IPS DF 4.7 (cell line): ENCODE data around the gene NINJ1.
"Not testable (repeated sequence)": the region's sequence is repeated elsewhere in the genome, so short reads cannot be mapped to it uniquely, and the experiment has no call there.

Experiments used
- DNase-seq: peaks from one replicate; pipeline ENCODE4 v3.0.0-alpha.2; 2013; ENCODE audit warnings: low spot score; ENCODE audit errors: extremely low read depth

Gene NINJ1

DNA sequence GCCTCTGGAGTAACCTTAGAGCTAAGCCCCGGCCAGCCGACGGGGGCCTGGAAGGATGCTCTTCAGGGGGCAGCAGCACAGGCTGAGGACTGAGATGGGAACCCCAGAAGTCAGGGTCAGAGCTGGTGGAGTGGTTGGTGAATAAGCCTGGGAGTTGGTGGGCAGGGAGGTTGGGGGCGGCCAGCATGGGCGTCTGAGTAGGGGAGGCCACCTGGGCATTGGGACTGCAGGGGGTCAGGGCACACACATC, 14.4 kb downstream of the NINJ1 start:
- DNase-seq, result no peak

DNA sequence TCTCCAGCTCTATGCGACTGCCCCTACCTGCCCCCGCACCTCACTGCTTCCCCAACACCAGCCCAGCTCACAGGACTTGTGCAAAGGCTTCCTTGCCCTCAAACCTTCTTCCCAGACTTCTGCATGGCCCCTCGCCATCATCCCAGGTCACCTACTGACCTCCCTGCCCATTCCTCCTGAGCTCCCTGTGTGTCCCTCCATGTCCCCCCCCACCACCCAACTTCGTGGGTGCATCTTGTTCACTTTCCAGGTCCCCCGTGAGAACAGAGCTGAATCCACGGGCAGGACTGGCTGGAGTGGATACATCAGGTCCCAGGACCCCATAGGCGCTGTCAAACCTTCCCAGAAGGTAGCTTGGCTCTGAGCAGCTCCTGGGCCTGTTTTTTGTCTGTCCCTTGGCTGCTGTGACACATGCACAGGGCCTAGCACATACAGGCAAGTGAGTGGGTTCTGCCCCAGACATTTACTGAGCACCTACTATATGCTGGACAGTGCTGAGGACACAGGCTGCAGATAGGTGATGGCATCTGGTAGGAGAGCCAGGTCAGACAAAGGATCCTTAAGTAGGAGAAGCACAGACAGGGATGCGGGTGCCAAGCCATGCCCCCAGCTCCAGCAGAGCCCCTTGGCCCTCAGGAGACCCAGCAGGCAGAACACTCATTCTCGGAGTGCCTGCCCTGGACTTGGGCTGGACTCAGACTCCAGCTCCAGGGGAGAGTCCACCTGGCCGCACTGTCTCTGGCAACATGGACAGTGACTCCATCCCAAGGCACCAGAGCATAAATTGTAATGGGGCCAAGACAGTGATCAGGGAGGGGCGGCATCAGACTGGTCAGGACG, 15.0 kb downstream of the NINJ1 start:
- no peak for DNase-seq

DNA sequence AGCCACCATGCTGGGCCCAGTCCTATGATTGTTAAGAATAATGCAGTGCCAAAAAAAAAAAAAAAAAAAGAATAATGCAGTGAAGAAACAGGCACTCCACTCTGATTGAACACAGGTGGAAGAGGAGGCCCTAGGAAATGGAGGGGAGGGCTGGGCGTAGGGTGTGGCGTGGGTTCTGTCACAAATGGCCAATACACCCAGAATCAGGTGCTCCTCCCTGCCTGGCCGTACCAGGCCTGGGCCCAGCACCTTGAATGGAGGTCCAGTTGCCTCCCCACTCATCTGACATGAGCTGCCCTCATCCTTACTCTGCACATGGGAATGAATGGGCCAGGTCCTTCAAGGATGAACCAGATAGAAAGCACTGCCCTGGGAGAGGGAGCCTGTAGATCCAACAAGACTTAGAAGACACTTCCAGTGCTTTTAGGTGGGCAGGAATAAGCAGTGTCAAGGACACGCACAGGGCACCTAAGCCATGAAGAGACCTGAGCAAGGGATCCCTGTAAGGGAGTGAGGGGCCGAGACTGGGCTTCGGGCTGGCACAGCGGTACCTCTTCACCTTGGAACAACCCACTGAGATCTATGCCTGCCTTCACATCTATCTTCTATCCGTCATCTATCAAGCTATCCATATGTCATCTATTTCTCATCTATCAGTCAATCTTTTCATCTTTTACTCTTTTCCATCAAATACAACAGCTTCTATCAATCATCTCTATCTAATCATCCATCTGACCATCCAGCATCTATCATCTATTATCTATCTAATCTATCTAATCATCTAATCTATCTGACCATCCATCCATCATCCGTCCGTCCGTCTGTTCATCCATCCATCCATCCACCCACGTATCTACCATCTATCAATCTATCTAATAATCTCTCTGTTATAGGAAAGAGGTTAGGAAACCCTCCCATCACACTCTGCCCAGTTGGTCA, 15.9 kb downstream of the NINJ1 start:
- no peak for DNase-seq

DNA sequence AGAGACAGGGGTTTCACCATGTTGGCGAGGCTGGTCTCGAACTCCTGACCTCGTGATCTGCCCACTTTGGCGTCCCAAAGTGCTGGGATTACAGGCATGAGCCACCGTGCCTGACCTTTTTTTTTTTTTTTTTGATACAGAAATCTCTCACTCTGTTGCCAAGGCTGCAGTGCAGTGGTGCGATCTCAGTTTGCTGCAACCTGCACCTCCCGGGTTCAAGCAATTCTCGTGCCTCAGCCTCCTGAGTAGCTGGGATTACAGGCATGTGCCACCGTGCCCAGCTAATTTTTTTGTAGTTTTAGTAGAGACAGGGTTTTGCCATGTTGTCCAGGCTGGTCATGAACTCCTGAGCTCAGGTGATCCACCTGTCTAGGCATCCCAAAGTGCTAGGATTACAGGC, 16.5 kb downstream of the NINJ1 start:
- not testable (repeated sequence) for DNase-seq

DNA sequence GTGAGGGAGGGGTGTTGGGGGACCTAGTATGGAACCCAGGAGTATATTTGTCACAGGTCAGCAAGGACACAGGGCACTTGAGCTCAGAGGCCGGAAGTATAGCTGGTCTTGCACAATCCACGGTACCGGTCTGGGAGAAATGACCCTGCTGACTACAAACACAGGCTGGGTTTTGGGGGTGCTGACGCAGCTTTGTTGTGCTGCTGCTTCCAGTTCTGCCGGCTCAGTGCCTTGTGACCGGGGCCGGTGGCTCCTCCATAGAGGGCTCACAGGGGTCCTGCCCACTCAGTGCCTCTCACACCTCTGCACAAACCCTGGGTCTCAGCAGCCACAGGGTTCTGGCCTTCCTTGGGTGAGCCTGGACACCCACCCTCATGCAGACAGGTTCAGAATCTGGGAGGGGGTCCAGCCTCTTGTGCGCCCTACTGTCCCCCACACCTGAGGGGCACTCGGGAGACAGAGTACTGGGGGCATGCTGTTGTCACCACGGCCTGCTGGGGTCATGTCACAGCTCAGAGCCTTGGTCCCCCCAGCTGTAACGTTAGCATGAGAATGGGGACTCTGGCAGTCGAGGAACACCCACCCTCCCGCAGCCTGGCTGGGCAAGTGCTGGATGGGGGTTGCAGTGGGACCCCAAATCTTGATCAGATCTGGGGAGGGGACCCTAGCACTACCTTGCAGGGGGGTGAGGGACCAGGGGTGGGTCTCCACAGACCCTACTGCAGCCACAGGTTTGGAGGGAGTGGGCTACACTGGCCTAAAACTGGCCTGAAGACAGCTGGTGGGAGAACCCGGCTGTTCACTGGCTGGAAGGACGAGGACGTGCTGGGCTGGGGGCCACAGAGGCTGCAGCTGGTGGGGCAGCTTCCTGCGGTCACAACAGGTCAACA, 17.7 kb downstream of the NINJ1 start:
- DNase-seq, result no peak

DNA sequence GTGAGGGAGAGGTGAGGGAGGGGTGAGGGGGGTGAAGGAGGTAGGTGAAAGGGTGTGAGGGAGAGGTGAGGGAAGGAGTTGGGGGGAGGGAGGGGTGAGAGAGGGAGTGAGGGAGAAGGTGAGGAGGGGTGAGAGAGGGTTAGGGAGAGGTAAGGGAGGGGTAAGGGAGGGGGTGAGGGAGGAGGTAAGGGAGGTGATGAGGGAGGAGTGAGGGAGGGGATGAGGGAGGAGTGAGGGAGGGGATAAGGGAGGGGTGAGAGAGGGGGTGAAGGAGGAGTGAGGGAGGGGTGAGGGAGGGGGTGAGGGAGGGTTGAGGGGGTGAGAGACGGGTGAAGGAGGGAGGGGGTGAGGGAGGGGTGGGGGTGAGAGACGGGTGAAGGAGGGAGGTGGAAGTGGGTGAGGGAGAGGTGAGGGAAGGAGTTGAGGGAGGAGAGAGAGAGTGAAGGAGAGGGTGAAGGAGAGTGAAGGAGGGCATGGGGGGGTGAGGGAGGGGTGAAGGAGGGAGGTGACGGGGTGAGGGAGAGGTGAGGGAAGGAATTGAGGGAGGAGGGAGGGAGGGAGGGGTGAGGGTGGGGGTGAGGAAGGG, 18.5 kb downstream of the NINJ1 start:
- no peak for DNase-seq

DNA sequence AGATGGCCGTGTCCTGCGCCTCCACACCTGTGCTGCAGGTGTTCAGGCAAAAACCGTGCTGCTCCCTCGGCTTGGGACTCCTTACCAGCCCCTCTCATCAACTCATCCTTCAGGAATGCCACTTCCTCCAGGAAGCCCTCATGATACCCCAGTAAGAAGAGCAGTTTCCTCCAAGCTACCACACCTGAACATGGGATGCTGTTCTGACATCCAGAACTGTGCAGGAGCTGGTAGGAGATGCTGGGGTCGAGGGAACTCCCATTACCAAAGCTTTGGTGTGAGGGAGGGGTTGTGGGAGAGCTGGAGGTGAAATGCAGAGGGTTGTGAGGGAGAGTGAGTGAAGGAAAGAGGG, 19.1 kb downstream of the NINJ1 start:
- no peak for DNase-seq

DNA sequence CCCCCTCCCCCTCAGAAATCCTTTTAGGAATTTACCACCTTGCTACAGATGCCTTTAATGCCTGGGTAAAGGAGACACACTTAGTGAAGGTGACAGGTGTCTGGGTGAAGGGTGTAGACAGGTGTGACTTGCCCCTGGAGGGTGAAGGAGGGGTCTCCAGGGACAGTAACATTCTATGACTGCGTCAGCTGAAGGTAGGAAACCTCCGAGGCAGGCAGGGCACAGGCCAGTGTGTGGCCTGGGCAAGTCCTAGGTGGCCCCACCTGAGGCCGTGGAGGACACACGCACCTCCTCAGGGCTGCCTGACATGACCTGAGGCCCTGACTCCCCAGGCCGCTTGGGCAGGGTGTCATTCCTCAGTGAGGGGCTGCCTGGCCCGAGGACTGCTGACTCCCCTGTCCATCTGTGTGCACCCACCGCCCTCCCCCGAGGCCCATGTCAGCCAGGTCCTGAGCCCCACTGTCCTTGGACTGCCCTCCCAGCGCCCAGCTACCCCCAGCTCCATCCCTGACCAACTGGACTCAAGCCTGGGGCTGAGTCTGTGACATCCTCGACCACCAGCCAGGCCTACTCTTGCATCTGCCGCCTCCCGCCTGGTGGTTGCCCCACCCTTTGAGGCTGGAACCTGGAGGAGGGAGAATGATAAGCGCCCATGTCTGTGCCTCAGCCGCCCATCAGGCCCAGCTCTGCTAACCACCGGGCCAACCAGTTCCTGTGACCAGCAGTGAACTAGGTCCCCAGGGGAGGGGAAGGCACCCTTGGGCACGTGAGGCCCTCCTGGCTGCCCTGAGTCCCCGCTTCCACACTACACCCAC, 19.7 kb downstream of the NINJ1 start:
- no peak for DNase-seq

DNA sequence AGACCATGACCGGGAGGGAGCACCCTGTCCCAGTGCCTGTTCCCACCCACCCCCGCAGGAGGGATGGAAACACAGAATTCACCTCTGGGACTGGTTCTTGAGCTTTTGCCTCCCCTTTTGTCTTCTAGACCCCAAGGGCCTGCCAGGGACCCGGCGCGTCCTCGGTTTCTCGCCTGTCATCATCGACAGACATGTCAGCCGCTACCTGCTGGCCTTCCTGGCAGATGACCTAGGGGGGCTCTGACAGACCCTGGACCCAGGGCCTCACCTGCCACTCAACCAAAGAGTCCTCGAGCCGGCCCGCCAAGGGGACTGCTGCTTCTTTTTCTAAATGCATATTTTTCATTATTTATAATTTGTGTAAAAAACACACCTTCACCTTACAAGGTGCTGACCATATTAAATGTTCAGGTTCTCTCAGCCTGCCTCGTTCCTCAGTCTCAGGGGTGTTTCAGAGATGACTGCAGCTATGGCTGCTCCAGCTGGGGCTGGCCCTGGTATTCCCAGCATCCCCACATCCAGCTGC, 21.1 kb downstream of the NINJ1 start:
- DNase-seq, result no peak

DNA sequence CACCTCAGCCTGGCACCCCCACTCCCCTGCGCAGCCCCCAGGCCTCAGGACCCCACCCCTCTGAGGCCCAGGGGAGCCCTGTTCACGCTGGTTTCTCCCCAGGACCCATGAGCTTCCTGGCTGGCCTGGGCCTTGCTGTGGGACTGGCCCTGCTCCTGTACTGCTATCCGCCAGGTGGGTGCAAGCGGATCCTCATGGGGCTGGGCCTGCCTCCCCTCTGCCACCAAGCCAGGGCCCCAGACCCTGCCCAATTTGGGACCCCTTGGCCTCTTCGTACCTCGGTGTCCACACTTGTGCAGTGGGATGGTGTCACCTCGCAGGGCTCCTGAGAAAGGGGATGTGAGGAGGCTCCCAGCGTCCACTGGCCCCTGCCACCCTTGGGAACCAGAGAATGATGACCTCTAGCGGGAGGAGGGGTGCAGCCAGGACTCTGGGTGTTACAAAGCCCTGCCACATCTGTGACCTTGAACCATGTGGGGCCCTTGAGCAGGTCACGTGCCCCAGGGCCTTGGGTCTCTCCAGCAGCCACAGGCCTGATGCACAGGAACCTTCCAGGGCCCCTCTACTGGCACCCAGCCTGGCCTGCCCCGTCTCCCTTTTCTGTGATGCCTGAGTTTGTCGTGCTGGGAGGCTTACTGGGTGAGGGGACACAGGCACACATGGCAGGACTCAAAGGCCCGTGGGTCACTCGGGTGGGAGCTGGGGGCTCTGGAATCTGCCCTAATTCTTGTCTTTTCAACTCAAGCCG, 21.8 kb downstream of the NINJ1 start:
- DNase-seq, result no peak

DNA sequence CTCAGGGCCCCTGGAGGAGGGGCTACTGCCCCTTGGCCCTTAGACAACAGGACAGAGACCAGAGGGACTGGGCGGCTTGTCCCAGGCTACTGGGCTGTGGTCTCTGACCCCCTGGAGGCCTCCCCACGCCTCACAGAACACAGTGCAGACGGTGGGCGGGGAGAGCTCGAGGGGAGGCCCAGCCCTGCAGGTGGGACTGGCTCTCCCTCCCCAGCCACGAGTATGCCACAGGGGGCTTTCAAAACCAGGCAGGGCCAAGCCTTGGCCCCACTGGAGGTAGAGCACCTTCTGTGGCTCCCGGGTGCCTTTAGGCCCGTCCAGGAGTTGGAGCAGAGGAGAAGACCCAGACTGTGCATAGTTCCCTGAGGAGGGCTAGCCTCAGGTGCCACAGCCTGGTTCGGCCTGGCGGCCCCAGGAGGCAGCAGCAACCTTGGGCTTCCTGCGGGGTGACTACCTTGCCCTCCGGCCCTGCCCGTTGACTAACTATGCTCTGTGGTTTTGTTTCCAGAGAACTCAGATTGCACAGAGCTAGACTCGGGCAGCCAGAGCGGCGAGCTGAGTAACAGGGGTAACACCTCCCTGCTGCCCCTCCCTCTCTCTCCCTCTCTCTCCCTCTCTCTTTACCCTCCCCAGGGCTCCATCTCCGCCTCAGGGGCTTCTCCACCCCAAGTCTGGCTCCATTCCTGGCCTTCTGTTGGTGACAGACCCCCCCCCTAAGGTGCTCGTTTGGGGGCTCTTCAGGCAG, 22.5 kb downstream of the NINJ1 start:
- no peak for DNase-seq

DNA sequence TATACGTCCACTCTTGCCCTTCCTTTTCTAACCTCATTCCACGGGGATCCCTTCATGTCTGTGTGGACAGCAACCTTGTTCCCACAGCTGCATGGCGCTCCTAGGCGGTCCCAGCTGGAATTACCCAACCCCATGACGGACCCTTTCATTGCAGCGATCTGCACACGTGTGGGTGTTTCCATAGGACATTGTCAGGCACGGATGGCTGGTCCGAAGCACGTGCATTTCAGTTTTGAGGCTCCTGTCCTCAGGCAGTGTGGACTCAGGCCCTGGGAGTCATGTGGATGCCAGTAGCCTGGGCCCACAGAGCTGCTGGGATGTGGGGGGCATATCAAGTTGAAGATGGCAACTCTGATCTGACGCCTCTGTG, 23.1 kb downstream of the NINJ1 start:
- DNase-seq, result no peak

DNA sequence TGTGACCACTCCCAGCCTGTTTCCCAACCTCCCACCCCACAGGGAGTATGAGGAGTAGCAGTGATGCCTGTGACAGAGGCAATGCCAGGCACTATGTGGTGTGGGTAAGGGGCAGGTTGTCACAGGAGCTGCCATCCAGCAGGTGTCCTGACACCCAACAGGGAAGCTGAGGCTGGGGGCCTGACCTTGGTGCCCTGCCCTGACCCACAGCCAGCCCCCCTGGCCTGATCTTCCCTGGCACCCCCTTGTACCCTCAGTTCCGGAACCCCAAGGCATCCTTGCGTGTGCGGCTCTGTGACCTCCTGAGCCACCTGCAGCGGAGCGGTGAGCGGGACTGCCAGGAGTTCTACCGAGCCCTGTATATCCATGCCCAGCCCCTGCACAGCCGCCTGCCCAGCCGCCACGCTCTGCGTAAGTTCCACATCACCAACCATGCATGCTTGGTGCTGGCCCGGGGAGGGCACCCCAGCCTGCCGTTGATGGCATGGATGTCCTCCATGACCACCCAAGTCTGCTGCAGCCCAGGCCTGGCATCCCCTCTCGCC, 23.7 kb downstream of the NINJ1 start:
- DNase-seq, result no peak

DNA sequence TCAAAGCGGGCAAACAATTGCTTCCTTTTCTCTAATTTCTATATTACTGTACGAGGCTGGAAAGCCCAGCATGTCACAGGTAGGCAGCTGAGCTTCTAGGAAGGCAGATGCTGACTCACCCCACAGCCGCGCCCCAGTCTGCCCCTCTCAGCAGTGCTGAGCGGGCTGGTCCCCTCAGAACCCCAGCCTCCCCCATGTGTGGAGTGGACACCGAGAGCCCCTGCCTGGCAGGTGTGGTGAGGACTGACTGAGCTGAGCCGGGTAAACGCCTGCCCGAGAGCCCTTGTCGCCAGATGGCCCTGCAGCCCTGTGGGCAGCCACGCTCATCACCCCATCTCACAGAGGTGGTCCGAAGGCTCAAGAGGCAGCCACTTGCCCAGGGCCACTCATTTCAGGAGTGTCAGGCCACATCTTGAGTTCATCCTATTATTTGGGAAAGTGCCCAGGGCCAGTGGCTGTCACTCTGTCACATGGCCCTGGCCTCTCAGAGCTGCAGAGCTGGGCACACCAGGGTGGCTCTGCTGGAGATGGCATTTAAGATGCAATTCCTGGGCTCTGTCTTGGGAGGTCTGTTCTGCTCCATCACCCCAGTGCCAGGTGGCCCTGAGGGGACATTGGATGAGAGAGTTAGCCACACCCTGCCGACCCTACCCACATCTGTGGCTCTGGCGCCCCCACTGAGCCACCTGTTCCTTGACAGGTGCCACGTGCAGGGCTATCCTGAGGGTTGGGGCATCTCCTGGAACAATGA, 25.6 kb downstream of the NINJ1 start:
- no peak for DNase-seq

DNA sequence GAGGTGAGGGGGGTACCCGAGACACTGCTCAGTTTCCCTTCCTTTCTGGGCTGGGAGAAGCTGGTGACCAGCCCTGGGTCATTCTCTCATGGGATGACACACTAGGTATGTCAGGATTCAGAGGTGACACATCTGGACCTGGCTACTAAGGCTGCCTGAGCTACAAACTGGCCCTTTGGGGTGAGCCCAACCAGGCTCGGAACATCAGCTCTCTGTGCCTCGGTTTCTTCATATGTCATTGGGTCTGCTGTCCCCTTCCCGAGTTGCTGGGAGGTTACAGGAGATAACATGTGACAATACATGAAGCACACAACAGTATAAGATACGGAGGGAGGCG, 26.3 kb downstream of the NINJ1 start:
- DNase-seq, result no peak

DNA sequence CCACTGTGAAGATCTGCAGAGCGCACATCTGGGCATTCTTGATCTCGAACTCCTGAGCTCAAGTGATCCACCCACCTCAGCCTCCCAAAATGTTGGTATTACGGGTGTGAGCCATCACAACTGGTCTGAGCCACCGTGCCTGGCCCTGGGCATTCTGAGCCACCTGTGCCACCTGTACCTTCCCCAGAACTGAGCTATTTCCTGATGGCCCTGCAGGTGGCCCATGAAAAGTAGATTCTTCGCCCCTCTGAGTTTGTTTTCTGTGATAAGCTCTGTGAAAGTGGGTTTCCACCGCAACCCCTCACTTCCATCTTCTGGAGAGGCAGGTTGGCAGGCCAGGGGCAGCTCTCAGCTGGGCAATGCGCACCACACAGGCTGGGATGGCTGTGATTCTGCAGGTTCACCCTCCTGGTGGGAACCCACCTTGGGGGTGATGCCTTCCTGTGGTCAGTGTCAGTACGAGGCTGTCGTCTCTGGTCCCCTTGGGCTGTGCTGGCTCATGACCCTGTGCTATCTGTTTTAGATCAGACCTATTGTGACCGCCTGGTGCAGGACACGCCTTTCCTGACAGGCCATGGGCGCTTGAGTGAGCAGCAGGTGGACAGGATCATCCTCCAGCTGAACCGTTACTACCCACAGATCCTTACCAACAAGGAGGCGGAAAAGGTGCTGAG, 26.8 kb downstream of the NINJ1 start:
- no peak for DNase-seq

DNA sequence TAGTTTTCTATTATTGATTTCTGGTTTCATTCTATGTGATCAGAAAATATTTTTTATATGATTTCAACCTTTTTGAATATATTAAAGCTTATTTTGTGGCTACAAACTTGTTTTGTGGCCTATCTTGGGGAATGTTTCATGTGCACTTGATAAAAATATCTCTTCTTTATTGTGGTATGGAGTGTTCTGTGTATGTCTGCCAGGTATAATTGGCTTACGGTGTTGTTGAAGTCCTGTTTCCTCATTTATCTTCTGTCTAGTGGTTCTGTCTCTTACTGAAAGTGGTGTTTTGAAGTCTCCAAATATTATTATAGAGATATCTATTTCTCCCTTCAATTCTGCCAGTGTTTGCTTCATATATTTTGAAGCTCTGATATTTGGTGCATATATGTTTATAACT, 28.4 kb downstream of the NINJ1 start:
- no peak for DNase-seq

DNA sequence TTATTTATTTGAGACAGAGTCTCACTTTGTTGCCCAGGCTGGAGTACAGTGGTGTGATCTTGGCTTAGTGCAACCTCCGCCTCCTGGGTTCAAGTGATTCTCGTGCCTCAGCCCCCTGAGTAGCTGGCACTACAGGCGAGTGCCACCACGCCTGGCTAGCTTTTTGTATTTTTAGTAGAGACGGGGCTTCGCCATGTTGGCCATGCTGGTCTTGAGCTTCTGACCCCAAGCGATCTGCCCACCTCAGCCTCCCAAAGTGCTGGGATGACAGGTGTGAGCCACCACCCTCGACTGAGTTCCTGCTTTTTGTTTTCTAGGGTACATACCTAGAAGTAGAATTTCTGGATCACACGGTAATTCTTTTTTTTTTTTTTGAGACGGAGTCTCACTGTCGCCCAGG, 33.0 kb downstream of the NINJ1 start:
- not testable (repeated sequence) for DNase-seq
